Measurements from ENCODE around the gene MFNG. TPM values are rescaled to one million over a fixed set of nuclear protein-coding genes. Genes with fewer than 3 reads are reported as not detected.

The MFNG gene
- total RNA-seq, 2 donors from 2014 or later = 3.0 to 7.3 TPM

DNA sequence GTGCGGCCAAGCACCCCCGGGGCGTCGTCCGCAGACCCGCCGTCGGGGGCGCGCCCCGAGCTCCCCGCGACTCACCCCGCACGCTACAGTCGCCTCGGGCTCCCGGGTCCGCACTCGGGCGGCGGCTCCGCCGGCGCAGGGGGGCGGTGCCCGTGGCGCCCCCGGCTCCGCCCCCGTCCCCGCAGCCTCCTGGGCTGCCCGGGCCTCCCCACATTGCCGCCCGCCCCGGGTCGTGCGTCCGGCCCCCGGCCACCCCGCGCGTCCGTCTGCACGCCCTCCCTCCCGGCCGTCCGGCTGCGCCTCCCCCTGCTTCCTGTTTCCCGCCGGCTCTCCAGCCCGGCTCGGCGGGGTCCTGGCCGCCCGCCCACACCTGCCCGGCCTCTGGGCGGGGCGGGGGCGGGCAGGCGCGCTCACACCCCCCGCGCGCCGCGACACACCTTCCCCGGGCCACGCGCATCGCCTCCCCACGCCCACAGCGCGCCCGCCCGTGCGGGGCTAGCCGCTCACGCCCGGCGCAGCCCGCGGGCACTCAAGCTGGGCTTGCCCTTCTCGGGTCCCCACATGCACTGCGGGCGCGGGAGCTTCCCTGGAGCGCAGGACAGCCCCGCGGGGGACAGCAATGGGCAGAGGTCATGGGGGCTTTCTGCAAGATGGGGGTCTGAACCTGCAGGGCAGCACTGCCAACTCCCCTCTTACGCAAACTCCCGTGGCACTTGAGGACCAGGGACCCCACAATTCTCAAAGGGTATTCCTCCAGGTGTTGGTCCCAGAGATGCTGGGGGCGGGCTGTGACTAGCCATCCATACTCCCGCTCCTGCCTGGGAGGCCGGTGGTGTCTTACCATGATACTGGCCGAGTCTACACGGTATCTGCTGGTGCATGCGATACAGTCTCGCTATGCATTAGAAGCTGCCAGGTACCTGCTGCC is 33.3 kb upstream of the MFNG start, which contains the start of gene CARD10:
CARD10 (minus strand) TSS at position 148 of the 928 bp plus-strand sequence. CDS start 215 bp downstream, outside the sequence.
- ATAC-seq = peak; percentile 82
- Histone ChIP-seq H3K4me3 (peak within 1 kb of the TSS; percentile 35 to 61), H3K4me1 (peaks cover 27% of the 10 kb centered on the region), H3K36me3 (replicated peaks in 1 of 2; ENCODE audit: insufficient read depth in 1 of 2, low read depth in 2 of 2) (no peaks in the 10 kb centered on the region), H3K9me3 (no peaks in the 10 kb centered on the region), H3K27me3 (no peaks in the 10 kb centered on the region), H3K27ac (peak within 1 kb of the TSS; percentile 46 to 80 (median 76))
- 5% methylated on average over 25 to 58 of the region's 99 CpGs for WGBS, 2 donors
- DNase-seq = peak in 3 of 4 donors; percentile 59 to 72 (median 68)
- intact Hi-C loops (cut with DNase I) = no loop called here
- TF ChIP-seq POLR2A (IDR thresholded peaks at IDR 0.05) = peak in 1 of 3 donors; percentile 18
- TF ChIP-seq, protein P1, sequence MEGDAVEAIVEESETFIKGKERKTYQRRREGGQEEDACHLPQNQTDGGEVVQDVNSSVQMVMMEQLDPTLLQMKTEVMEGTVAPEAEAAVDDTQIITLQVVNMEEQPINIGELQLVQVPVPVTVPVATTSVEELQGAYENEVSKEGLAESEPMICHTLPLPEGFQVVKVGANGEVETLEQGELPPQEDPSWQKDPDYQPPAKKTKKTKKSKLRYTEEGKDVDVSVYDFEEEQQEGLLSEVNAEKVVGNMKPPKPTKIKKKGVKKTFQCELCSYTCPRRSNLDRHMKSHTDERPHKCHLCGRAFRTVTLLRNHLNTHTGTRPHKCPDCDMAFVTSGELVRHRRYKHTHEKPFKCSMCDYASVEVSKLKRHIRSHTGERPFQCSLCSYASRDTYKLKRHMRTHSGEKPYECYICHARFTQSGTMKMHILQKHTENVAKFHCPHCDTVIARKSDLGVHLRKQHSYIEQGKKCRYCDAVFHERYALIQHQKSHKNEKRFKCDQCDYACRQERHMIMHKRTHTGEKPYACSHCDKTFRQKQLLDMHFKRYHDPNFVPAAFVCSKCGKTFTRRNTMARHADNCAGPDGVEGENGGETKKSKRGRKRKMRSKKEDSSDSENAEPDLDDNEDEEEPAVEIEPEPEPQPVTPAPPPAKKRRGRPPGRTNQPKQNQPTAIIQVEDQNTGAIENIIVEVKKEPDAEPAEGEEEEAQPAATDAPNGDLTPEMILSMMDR (IDR thresholded peaks at IDR 0.05) = no peak

DNA sequence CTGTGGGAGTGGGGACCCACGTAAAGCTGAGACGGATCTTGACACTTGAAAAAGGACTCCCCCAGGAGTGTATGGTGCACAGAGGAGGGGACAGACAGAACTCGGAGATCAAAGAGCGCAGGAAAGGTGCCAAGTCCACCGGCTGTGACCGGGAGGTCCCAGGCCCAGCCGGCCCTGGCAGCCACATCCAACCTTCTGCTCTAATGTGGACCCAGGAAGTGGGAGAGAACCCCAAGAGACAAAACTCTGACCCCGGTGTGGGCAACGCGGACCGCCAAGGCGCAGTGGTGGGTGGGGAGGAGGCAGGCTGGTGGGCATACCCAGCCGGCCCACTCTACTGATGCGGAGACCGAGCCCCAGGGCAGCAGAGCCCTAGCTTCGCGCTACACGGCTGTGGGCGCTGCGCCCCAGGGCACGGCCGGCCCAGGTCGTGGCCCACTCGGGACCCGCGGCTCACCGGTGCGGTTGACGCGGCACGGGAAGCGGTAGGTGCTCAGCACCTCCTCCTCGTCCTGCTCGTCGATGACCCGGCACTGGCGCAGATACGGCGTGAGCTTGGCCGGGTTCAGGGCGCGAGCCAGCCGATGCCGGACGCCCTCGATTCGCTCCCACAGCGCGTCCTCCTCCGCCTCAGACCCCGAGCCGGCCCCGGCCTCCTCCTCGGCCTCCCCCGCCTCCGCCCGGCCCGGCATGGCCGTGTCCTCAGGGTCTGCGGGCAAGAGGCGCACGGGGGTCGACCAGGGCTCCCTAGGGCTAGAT is 32.5 kb upstream of the MFNG start:
- peak in 2 of 4 donors; percentile 49 to 57 for DNase-seq
- no peaks in the 10 kb centered on the region for H3K9me3 ChIP-seq
- TF ChIP-seq, protein P1 (IDR thresholded peaks at IDR 0.05) = no peak
- peak in 1 of 3 donors; percentile 23 for TF ChIP-seq POLR2A (IDR thresholded peaks at IDR 0.05)

DNA sequence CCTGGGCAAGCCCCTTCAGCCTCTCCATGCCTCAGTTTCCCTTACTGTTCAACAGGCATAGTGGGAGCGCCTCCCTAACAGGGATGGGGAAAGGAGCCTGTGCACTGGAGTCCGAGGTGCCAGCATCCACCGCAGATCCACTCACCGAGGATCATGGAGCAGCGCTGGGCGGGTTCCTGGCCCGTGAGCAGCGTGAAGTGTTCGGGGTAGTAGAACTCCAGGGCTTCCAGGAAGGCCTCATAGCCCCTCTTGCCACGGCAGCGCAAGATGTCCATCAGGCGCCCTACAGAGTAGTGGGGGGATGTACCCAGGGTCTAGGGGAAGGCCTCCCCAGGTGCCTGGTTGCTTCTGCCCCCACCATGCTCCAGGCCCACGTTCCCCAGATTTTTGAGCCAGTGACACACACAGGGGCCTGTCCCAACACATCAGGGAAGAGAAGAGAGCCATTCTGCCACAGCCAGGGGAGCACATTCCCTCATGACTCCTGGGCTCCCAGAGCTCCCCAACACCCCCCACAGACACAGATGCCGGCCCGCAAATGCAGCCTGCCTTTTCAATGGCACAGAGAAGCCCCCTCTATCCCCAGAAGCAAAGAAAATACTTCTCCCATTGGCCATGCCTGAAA is 31.8 kb upstream of the MFNG start:
- H3K9me3 ChIP-seq = no peaks in the 10 kb centered on the region
- H3K4me3 ChIP-seq = no peak overlapping the region
- TF ChIP-seq, protein P1 (IDR thresholded peaks at IDR 0.05) = no peak
- no peak for TF ChIP-seq POLR2A (IDR thresholded peaks at IDR 0.05)
- DNase-seq (no peak), ATAC-seq (no peak)
- intact Hi-C loops (cut with DNase I) = no loop called here
- H3K4me1 ChIP-seq = peaks cover 38% of the 10 kb centered on the region
- 74 to 85% methylated on average over 15 of the region's 15 CpGs for WGBS, 2 donors
- no peaks in the 10 kb centered on the region for H3K36me3 ChIP-seq (replicated peaks in 1 of 2; ENCODE audit: insufficient read depth in 1 of 2, low read depth in 2 of 2)
- H3K27ac ChIP-seq = peak overlapping the region; percentile 15 to 80 (median 76)
- H3K27me3 ChIP-seq = no peaks in the 10 kb centered on the region

More for the DNA sequence above, 32.5 kb upstream of the MFNG start:
- intact Hi-C loops (cut with DNase I) = no loop called here
- Histone ChIP-seq H3K27ac (peak overlapping the region; percentile 46 to 80 (median 76)), H3K27me3 (no peaks in the 10 kb centered on the region), H3K36me3 (replicated peaks in 1 of 2; ENCODE audit: insufficient read depth in 1 of 2, low read depth in 2 of 2) (no peaks in the 10 kb centered on the region), H3K4me3 (peak overlapping the region; percentile 35 to 61), H3K4me1 (peaks cover 30% of the 10 kb centered on the region)
- peak; percentile 27 for ATAC-seq
- WGBS, 2 donors = 9 to 18% methylated on average over 21 to 54 of the region's 63 CpGs

DNA sequence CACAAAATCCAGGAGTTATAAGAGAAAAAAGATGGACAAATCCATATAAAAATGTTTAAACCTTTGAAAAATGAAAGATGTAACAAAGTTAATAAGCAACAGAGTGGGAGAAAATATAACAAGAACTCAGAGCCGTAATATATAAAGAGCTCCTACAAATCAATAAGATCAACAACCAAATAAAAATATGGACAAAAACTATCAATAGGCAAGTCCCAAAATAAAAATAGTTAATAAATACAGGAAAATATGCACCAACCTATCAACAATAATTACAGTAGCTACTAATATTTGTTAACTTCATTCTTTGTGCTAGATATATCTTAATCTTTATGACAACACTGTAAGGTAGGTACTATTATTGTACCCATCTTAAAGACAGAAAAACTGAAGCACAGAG is 30.3 kb upstream of the MFNG start:
- H3K27ac ChIP-seq = no peak overlapping the region
- ATAC-seq (no peak), DNase-seq (no peak)
- no peaks in the 10 kb centered on the region for H3K36me3 ChIP-seq (replicated peaks in 1 of 2; ENCODE audit: insufficient read depth in 1 of 2, low read depth in 2 of 2)
- 87 to 96% methylated on average over 1 of the region's 1 CpG for WGBS, 2 donors
- intact Hi-C loops (cut with DNase I) = no loop called here
- no peak overlapping the region for H3K4me3 ChIP-seq
- H3K27me3 ChIP-seq = no peaks in the 10 kb centered on the region
- no peak for TF ChIP-seq POLR2A (IDR thresholded peaks at IDR 0.05)
- TF ChIP-seq, protein P1 (IDR thresholded peaks at IDR 0.05) = no peak
- no peaks in the 10 kb centered on the region for H3K9me3 ChIP-seq
- H3K4me1 ChIP-seq = peaks cover 47% of the 10 kb centered on the region
